ENCODE results near the gene OSMR.

DNA sequence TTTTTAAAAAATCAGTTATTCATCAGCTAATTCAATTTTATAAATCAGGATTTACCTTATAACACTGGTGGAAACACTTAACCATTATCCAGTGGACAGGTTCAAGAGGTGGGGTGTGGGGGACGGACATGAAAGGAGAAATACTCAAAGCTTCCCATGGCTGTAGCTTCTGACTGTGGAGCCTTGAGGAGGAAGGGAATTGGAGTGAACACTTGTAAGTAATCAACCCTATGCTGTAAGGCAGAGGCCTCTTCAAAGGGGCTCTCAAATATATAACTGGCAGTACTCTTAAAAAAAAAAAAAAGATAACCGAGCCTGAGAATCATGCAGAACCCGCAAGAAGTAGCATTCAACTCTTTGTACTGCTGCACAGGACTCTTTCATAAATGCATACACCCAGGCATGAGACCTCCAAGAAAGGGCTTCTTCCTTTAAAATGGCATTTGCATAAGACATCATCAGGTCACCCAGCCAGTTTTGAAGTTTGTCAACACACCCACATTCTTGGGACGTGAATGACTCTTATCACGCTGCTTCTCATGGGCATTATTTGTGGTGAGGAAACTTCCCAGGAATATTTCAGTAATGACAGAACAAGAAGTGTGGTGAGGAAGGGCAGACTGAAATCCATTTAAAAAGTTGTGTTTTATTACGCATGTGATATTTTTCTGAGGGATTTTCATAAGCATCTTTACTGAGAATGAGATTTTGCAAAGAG is 8.1 kb downstream of the OSMR start:
- TF ChIP-seq, protein P1, sequence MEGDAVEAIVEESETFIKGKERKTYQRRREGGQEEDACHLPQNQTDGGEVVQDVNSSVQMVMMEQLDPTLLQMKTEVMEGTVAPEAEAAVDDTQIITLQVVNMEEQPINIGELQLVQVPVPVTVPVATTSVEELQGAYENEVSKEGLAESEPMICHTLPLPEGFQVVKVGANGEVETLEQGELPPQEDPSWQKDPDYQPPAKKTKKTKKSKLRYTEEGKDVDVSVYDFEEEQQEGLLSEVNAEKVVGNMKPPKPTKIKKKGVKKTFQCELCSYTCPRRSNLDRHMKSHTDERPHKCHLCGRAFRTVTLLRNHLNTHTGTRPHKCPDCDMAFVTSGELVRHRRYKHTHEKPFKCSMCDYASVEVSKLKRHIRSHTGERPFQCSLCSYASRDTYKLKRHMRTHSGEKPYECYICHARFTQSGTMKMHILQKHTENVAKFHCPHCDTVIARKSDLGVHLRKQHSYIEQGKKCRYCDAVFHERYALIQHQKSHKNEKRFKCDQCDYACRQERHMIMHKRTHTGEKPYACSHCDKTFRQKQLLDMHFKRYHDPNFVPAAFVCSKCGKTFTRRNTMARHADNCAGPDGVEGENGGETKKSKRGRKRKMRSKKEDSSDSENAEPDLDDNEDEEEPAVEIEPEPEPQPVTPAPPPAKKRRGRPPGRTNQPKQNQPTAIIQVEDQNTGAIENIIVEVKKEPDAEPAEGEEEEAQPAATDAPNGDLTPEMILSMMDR (IDR thresholded peaks at IDR 0.05), result no peak
- no peak for TF ChIP-seq POLR2A (IDR thresholded peaks at IDR 0.05)

Measured in upper lobe of left lung (tissue), 4 donors.